Activated CD8-positive, alpha-beta memory T cell treated with anti-CD3 and anti-CD28 coated beads for 24 hours (primary cell): ENCODE measurements around the gene ANKRD28.
A peak's percentile ranks its signal among the peaks of the same experiment; 100 is the strongest.

Experiments
- DNase-seq: peaks from one replicate; pipeline ENCODE4 v3.0.0-alpha.2; 2020

ANKRD28 gene

GRCh38 chr3:15660055-15660935 lies 137.5 kb downstream of the ANKRD28 start:
- no peak for DNase-seq

- DNase-seq = no peak
Measured at GRCh38 chr3:15659254-15659975, 138.4 kb downstream of the ANKRD28 start.

- DNase-seq = no peak
Measured at GRCh38 chr3:15657016-15657415, 140.8 kb downstream of the ANKRD28 start.

- no peak for DNase-seq
Measured at GRCh38 chr3:15656342-15656741, 141.4 kb downstream of the ANKRD28 start.

- no peak for DNase-seq
Measured at GRCh38 chr3:15654891-15655290, 142.9 kb downstream of the ANKRD28 start.

- no peak for DNase-seq
Measured at GRCh38 chr3:15654127-15654526, 143.7 kb downstream of the ANKRD28 start.

GRCh38 chr3:15653321-15653720 lies 144.5 kb downstream of the ANKRD28 start:
- no peak for DNase-seq

- no peak for DNase-seq
Measured at GRCh38 chr3:15651396-15651795, 146.4 kb downstream of the ANKRD28 start.

GRCh38 chr3:15649858-15650257 lies 147.9 kb downstream of the ANKRD28 start:
- no peak for DNase-seq

- DNase-seq = no peak
Measured at GRCh38 chr3:15649341-15649740, 148.4 kb downstream of the ANKRD28 start.

GRCh38 chr3:15647611-15648167 lies 150.1 kb downstream of the ANKRD28 start:
- peak; percentile 73 for DNase-seq

- DNase-seq = no peak
Measured at GRCh38 chr3:15646851-15647511, 150.8 kb downstream of the ANKRD28 start.

- DNase-seq = no peak
Measured at GRCh38 chr3:15645740-15646501, 151.9 kb downstream of the ANKRD28 start.

GRCh38 chr3:15645246-15645645 lies 152.5 kb downstream of the ANKRD28 start:
- no peak for DNase-seq

- DNase-seq = no peak
Measured at GRCh38 chr3:15638891-15639262, 158.9 kb downstream of the ANKRD28 start.

- no peak for DNase-seq
Measured at GRCh38 chr3:15638193-15638890, 159.4 kb downstream of the ANKRD28 start.

- no peak for DNase-seq
Measured at GRCh38 chr3:15637131-15637951, 160.4 kb downstream of the ANKRD28 start.

- peak; percentile 67 for DNase-seq
Measured at GRCh38 chr3:15636028-15636709, 161.6 kb downstream of the ANKRD28 start.

- no peak for DNase-seq
Measured at GRCh38 chr3:15635121-15635661, 162.6 kb downstream of the ANKRD28 start.

- no peak for DNase-seq
Measured at GRCh38 chr3:15634671-15635070, 163.1 kb downstream of the ANKRD28 start.
